Calu3 (cell line): ENCODE data around the gene FNDC3B. TPM values are rescaled to one million over a fixed set of nuclear protein-coding genes. Genes with fewer than 3 reads are reported as not detected.
A peak's percentile ranks its signal among the peaks of the same experiment; 100 is the strongest.

Source experiments
- BruUV-seq: library from RNA; stranded (reverse); fragments of 400-500 nt; replicated peaks from 2 replicates; lab custom pipeline; 2021; lab: Mats Ljungman, UMichigan
- CTCF ChIA-PET: fragments of 300-600 bp; sonication (Branson Sonifier 250); formaldehyde crosslinking; loops from one replicate; lab custom pipeline; 2022; ENCODE audit warnings: antibody characterized with exemption; lab: Charles Lee
- DNase-seq: peaks from one replicate; pipeline ENCODE4 v3.0.0; 2022
- H3K27ac Mint-ChIP-seq: one replicate; pipeline ENCODE4 v1.8.0; 2022; ENCODE audit warnings: mixed read lengths; ENCODE audit not compliant: unreplicated experiment
- H3K27me3 Mint-ChIP-seq: one replicate; pipeline ENCODE4 v1.8.0; 2022; ENCODE audit warnings: mixed read lengths; ENCODE audit not compliant: unreplicated experiment
- H3K36me3 Mint-ChIP-seq: one replicate; pipeline ENCODE4 v1.8.0; 2022; ENCODE audit warnings: mild to moderate bottlenecking, moderate library complexity, mixed read lengths; ENCODE audit not compliant: insufficient read depth, unreplicated experiment
- H3K4me1 Mint-ChIP-seq: one replicate; pipeline ENCODE4 v1.8.0; 2022; ENCODE audit warnings: mild to moderate bottlenecking, low read depth, mixed read lengths; ENCODE audit not compliant: unreplicated experiment
- H3K4me3 Mint-ChIP-seq: one replicate; pipeline ENCODE4 v1.8.0; 2022; ENCODE audit warnings: mild to moderate bottlenecking, low read depth, moderate library complexity, mixed read lengths; ENCODE audit not compliant: unreplicated experiment
- H3K9me3 Mint-ChIP-seq: one replicate; pipeline ENCODE4 v1.8.0; 2022; ENCODE audit warnings: low read depth, mixed read lengths; ENCODE audit not compliant: unreplicated experiment
- intact Hi-C: fragments of 100-400 bp; cut with micrococcal nuclease; formaldehyde crosslinking; loops from one replicate; pipeline ENCODE4 v1.10.0; 2022; ENCODE audit not compliant: unreplicated experiment
- total RNA-seq: library from RNA; stranded (reverse); gene quantifications from 2 replicates; pipeline ENCODE4 v1.2.3, GENCODE V29; 2022
- TF ChIP-seq, protein P1 (sequence below): fragments of 200-600 bp; IDR thresholded peaks from one replicate; pipeline ENCODE4 v1.8.0; 2022; ENCODE audit warnings: antibody characterized with exemption; ENCODE audit not compliant: unreplicated experiment

The FNDC3B gene
- total RNA-seq, 1 experiment from 2014 or later: 453 TPM

GRCh38 chr3:172143739-172144497, 104.5 kb downstream of the FNDC3B start:
- TF ChIP-seq, protein P1, sequence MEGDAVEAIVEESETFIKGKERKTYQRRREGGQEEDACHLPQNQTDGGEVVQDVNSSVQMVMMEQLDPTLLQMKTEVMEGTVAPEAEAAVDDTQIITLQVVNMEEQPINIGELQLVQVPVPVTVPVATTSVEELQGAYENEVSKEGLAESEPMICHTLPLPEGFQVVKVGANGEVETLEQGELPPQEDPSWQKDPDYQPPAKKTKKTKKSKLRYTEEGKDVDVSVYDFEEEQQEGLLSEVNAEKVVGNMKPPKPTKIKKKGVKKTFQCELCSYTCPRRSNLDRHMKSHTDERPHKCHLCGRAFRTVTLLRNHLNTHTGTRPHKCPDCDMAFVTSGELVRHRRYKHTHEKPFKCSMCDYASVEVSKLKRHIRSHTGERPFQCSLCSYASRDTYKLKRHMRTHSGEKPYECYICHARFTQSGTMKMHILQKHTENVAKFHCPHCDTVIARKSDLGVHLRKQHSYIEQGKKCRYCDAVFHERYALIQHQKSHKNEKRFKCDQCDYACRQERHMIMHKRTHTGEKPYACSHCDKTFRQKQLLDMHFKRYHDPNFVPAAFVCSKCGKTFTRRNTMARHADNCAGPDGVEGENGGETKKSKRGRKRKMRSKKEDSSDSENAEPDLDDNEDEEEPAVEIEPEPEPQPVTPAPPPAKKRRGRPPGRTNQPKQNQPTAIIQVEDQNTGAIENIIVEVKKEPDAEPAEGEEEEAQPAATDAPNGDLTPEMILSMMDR: no peak
- peaks cover 76% of the 10 kb centered on the region for H3K4me1 Mint-ChIP-seq
- H3K9me3 Mint-ChIP-seq: peaks cover 9% of the 10 kb centered on the region
- peaks cover 89% of the 10 kb centered on the region for H3K36me3 Mint-ChIP-seq
- no peak overlapping the region for H3K4me3 Mint-ChIP-seq
- no peaks in the 10 kb centered on the region for H3K27me3 Mint-ChIP-seq
- BruUV-seq: no TSS peak
- no peak for DNase-seq
- CTCF ChIA-PET: no interaction called here
- intact Hi-C loops: loop anchor here (5.0 kb wide), 4 partner anchors 163 to 337 kb away; no protein-coding TSS in a partner anchor
- peak overlapping the region; percentile 86 for H3K27ac Mint-ChIP-seq

GRCh38 chr3:172144601-172145000, 105.2 kb downstream of the FNDC3B start:
- CTCF ChIA-PET: interaction anchor here (0.7 kb wide), 1 partner anchor 11 kb away, joined by 3 read pairs; no protein-coding TSS in a partner anchor
- H3K9me3 Mint-ChIP-seq: peaks cover 9% of the 10 kb centered on the region
- H3K27me3 Mint-ChIP-seq: no peaks in the 10 kb centered on the region
- no peak overlapping the region for H3K4me3 Mint-ChIP-seq
- intact Hi-C loops: loop anchor here (5.0 kb wide), 4 partner anchors 163 to 337 kb away; no protein-coding TSS in a partner anchor
- H3K36me3 Mint-ChIP-seq: peaks cover 88% of the 10 kb centered on the region
- no peak for DNase-seq
- H3K4me1 Mint-ChIP-seq: peaks cover 74% of the 10 kb centered on the region
- BruUV-seq: no TSS peak
- TF ChIP-seq, protein P1: no peak
- H3K27ac Mint-ChIP-seq: peak overlapping the region; percentile 86

DNA sequence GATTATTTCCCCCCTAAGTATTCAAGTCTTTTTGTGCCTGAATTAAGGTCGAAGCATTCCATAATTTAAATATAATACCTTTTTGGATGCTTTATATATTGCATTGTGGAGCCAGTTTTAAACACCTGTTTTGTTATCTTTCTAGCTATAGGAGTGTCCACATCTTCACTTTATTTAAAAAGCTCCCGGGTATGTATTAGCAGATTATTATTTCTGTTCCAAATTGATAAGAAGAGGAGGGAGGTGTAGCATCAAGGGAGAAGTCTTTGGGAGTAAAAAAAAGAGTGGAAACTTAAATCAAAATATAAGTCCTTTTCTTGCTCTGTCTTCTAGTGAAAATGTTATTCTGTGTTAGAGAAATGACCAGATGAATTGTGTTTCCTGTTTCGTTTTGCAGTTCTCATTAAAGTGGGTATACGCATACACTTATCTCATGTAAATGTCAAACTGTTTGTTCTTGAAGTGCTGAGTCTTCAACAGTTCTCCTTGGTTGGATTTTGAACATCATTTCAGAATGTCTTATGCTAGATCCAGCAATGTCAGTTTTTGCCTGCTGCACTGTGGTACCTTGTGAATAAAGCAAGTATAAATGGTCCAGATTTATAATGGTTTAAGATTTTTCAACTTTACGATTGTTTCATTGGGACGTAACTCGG, 105.8 kb downstream of the FNDC3B start:
- Mint-ChIP-seq H3K4me3 (no peak overlapping the region), H3K27me3 (no peaks in the 10 kb centered on the region), H3K27ac (peak overlapping the region; percentile 86), H3K36me3 (peaks cover 88% of the 10 kb centered on the region), H3K9me3 (peaks cover 9% of the 10 kb centered on the region), H3K4me1 (peaks cover 69% of the 10 kb centered on the region)
- TF ChIP-seq, protein P1: no peak
- CTCF ChIA-PET: interaction anchor here (0.7 kb wide), 1 partner anchor 10 kb away, joined by 3 read pairs; no protein-coding TSS in a partner anchor
- intact Hi-C loops: no loop called here
- no peak for DNase-seq
- BruUV-seq: no TSS peak

DNA sequence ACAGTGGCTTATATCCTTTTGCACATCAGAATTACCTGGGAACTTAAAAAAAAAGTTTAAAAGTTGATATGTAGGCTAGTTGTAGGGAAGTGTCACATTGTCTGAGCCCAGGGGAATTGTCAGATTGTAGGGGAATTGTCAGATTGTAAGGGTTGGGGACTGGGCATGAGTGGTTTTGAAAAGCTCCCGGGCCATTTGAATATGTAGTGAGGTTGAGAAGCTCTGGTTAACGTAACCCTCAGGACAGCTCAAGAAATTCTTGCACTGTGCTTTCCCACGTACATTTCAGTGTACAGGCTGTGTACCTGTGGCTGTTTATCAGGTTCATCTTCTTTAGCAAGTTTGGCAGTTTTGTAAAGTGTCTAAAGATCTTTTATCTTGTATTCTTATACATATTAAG, 107.0 kb downstream of the FNDC3B start:
- peak overlapping the region; percentile 77 for H3K27ac Mint-ChIP-seq
- no peak for DNase-seq
- H3K9me3 Mint-ChIP-seq: peaks cover 9% of the 10 kb centered on the region
- CTCF ChIA-PET: no interaction called here
- no TSS peak for BruUV-seq
- intact Hi-C loops: no loop called here
- H3K36me3 Mint-ChIP-seq: peaks cover 85% of the 10 kb centered on the region
- TF ChIP-seq, protein P1: no peak
- H3K4me1 Mint-ChIP-seq: peaks cover 64% of the 10 kb centered on the region
- no peaks in the 10 kb centered on the region for H3K27me3 Mint-ChIP-seq
- peak overlapping the region; percentile 5 for H3K4me3 Mint-ChIP-seq
